ENCODE measurements around the gene ZNF500. TPM values are rescaled to one million over a fixed set of nuclear protein-coding genes. Genes with fewer than 3 reads are reported as not detected.

ZNF500 gene
- total RNA-seq, result 4.4 and 5.8 TPM in 2 replicates

DNA sequence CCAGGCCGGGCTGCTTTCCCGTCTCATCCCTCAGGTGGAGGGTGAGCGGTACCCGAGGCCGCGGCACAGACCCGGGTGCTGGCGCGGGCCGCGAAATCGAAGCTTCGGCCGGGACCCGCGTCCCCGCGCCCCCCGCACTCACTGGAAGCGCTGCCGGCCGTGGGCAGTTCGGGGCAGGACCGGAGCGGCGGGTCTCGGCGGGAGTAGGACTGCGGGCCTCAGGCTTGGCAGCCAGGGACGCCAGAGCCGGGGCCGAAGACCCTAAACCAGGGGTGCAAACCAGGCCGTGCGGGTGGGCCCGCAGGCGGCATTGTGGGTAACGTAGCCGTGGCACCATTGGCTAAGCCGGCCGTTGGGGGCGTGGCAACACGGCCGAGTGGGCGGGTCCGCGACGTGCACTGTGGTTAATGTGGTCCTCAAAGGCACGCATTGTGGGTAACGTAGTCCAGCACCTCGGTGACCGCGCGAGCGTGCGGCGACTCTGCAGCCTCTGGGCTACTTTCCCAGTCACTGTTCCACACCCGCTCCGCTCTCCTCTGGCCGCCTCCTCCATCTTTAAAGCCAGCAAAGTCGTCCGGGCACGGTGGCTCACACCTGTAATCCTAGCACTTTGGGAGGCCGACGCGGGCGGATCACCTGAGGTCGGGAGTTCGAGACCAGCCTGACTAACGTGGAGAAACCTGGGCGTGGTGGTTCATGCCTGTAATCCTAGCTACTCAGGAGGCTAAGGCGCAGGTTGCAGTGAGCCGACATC, at the start of gene ZNF500:
Gene ZNF500 (minus strand): TSS at position 288 of the 754 bp plus-strand sequence. CDS start 1,184 bp downstream, outside the sequence.
- peak; percentile 92 to 97 for DNase-seq (ENCODE audit: low read depth in 2 of 2)

DNA sequence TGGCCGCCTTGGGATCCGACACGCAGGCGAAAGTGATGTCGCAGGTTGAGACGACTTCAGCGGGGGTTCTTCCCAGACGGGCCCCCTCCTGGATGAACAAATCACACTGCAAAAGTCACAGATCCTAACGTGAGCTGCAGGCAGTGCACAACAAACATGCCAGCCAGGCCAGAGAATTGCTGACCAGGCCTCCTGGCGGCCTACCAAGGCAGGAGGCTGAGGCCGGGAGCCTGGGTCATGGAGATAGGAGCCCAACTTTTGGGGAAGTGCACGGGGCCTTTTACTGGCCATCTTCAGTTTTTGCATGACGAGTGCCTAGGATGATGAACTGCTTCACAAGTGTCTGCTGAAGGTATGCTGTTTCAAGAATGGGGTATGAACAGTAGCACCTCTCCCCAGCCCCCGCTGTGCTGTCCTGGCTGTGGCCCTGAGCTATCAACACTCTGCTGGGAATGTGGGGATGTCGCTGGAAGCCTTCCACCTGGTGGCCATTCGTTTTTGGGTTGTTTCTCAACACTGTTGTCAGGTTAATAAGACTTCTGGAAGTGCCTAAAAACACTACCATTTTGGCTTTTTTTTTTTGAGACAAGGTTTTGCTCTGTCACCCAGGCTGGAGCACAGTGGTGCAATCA, 47.7 kb upstream of the ZNF500 start:
- no peak for DNase-seq (ENCODE audit: low read depth in 2 of 2)

DNA sequence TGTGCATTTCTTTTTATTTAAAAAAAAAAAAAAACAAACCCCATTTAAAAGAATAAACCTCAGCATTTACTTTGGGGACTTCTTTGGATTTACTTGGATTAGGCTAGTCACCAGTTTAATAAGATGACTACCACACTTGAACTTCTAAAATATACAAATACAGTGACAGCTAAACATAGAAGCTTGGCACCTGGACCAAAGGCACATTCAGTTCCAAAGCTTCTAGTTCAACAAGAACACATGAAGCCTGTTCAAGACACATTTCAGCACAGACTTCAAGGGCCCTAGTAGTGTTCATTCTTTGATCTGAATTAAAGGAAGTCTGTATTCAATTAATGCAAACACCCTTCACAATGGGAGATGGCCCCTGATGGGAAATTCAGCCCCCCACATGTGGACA, 47.1 kb upstream of the ZNF500 start:
- no peak for DNase-seq (ENCODE audit: low read depth in 2 of 2)

DNA sequence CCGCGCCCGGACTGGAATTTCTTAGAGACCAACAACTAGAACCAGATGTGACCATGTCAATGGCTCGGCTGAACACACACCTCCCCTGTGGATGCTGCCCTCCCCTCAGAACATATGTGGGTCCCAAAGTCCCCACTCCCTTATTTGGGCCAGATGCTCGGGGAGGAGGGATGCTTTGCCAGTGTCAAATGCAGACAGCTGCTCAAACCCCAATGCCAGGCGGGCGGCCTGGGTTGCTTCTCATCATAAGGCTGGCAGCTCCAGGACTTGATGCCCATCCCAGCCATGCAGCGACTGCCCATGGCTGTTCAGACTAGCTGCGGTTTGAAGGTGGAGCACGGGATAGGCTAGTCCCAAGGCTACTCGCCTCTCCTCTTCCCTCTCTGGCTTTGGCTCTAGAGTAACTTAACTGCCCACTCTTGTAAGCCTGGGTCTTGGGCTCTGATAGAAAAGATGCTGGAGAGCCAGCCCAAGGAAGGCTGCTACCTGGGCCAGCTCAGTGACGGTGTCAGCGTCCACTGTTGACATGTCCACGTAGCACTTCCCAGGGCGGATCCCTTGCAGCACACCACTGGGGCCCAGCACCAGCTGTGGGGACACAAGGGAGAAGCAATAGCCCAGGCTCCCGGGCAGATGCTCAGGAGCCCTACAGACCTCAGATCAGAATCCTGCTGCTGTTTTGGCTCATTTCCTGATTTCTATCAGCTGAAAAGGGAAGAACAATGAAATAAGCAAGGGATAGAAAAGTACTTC, 46.5 kb upstream of the ZNF500 start:
- DNase-seq (ENCODE audit: low read depth in 2 of 2), result no peak

DNA sequence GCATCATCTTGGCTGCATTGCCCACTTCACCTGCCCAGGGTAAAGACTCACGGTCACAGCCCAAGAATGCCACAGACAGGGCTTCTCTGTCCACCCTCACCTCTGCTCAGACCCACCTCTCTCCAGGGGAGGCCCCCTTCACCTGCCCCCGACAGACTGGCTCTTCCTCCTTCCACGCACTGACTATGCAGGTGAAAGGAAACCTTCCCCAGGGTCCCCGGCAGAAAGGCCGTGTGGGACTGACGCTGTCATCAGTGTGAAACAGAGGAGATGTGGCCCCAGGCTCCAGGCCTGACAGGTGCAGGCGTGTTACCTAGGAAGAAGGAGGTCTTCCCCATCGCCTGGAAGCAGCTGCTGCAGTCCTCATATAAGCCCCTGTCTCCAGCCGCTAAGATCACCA, 44.8 kb upstream of the ZNF500 start:
- no peak for DNase-seq (ENCODE audit: low read depth in 2 of 2)

GRCh38 chr16:4811242-4811641, 44.3 kb upstream of the ZNF500 start:
- DNase-seq (ENCODE audit: low read depth in 2 of 2), result no peak

- DNase-seq (ENCODE audit: low read depth in 2 of 2), result no peak
Observed at GRCh38 chr16:4806280-4806679, 39.3 kb upstream of the ZNF500 start.

- DNase-seq (ENCODE audit: low read depth in 2 of 2), result no peak
Observed at GRCh38 chr16:4805231-4805630, 38.3 kb upstream of the ZNF500 start.

DNA sequence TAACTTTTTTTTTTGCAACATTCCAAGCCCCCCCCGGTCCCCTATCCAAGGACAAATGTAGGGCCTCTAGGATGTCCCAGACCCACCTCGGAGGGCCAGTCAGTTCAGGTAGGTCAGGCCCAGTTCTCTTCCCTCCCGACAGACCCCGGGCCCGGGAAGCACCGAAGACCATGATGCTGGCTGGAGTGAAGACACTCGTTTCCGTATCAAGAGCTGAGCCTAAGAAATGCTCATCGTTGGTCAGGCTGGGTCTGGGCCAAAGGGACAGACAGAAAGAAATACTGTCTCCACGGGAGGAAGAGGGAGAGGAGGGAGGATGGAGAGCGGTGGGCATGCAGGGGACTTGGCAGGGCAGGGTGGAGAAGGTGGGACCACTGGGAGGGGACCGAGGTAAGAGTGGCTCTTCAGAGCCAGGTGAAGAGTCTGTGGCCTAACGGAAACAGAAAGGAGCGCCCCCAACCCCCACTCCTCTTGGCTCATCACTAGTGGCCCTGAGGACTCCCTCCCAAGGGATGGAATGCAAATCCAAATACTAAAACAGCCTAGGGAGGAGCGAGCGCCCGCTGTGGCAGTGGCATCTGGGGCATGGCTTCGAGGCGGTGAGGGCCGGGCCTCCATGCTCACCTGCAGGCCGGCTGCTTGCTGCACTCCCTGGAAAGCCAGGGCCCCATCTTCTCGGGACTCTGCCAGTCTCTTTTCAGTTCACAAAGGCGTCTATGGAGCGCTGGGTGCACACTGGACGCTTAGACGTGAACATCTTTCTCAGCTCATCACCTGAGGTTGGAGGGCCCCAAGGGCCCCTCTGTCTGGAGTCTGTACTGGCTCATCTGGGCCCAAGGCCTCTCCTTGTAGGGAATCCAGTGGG, 37.2 kb upstream of the ZNF500 start:
- DNase-seq (ENCODE audit: low read depth in 2 of 2), result no peak

DNA sequence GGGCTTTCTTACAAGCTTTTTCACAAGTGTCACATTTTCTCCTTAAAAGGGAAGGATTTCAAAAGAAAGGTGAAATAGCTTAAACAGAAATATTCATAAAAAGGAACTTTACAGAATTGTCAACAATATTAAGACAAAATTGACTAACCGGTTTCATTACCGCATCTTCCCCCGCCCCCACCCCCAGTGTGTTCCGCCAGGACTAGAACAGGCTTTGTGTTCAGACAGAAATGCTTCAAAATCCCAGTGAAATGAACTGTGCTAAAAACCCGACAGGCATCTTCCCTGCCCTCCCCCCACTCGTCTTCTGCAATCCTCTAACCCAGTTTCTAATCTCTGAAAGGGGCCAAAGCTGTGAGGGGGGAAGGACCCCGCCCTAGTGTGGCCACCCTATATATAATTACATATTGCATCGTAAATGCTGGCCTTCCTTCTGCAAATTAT, 36.5 kb upstream of the ZNF500 start:
- no peak for DNase-seq (ENCODE audit: low read depth in 2 of 2)

- DNase-seq (ENCODE audit: low read depth in 2 of 2), result peak; percentile 64 to 89
Observed at GRCh38 chr16:4802659-4803287, 35.8 kb upstream of the ZNF500 start.

DNA sequence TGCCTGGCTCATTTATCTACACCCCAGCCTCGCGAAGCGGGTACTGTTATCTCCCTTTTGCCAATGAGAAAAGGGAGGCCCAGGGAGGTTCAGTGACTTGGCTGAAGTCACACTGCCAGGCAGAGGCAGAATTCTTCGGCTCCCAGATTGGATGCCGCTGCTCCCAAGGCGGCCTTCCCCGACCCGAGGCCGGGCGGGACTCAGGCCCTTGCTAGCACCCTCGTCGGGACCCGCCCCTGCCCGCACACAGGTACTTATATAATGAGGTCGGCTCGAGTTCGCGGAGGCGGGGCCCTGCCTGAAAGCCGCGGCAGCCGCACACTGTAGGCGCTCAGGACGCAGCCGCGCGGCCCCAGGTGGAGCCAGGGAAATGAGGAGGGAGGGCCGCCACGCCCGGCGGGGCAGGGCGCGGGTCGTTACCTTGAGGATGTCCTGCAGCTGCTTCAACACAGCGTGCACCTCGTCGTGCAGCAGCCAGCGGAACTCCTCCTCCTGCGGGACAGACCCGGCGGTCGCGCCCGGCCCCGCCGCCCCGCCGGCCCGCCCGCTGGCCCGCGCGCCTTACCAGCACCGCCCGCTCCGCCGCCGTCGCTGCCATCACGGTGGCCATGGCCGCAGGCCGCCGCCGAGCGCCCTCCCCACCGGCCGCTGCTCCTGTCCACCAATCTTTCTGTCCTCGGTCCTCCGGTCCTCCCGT, 35.1 kb upstream of the ZNF500 start, which contains the start of gene ROGDI:
Gene ROGDI (minus strand): TSS at position 672 of the 697 bp plus-strand sequence. CDS start 62 bp downstream, at position 610.
- DNase-seq (ENCODE audit: low read depth in 2 of 2), result peak in 1 of 2 donors; percentile 57

DNA sequence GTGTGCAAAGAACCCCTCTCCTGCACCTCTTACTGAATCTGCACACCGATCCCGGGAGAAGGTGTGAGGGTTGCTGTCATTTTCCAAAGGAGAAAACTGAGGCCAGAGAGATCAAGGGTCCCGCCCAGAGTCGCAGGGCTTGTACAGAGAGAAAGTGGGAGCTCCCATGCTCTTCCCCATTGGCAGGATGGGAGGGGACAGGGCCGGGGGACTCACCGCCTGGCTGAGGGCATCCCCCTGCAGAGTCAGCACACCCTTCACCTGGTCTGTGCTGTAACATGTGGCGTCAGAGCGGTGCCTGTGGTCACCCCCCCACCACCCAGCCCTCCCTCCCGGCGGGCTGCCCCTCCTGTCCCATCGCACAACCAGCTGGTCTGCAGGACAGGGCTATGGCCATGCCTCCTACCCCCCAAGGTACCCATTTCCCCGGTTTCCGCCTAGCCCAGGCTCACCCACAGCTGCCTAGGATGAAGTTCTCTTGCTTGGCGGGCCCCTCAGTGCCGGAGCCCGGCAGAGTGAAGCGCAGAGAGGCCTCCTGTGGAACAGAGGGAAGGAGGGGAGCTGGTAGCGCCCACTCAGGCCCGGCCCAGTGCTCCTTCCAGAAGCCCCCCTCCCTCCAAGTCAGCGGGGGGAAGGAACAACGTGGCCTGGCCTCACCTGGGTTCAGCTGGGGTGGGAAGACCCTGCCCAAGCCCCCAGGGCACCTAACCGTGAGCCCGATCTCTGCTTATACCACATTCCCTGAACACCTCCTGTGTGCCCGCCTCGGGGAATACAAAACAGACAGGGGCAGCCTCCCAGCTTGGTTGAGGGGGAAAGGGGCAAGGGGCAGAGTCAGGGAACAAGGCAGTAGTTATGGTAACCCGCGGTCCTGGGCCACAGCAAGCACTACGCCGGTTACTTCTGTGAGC, 34.3 kb upstream of the ZNF500 start:
- no peak for DNase-seq (ENCODE audit: low read depth in 2 of 2)

GRCh38 chr16:4800290-4801041, 33.5 kb upstream of the ZNF500 start:
- peak; percentile 20 to 40 for DNase-seq (ENCODE audit: low read depth in 2 of 2)

- no peak for DNase-seq (ENCODE audit: low read depth in 2 of 2)
Observed at GRCh38 chr16:4799171-4799855, 32.4 kb upstream of the ZNF500 start.

- no peak for DNase-seq (ENCODE audit: low read depth in 2 of 2)
Observed at GRCh38 chr16:4798456-4798855, 31.5 kb upstream of the ZNF500 start.

DNA sequence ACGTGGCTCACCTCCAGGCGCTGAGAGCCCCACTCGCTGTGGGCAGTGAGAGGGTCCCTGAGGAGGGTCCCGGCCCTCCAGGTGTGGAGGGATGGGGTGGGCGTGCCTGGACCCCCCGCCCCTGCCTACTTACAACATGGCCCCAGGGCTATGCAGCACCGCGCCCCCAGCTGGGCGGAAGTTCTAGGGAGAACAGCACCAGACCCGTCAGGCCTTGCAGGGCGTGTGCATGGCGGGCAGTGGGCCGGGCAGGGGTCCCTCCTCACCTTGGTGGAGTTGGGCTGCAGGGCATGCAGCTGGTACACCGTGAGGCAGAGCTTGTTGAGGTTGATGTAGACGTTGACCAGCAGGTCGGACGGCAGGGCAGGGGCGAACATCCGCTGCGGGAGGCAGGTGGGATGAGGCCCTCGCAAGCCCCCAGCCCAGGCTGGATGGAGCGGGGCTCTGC, 30.9 kb upstream of the ZNF500 start:
- no peak for DNase-seq (ENCODE audit: low read depth in 2 of 2)

Data from dermis microvascular lymphatic vessel endothelial cell (primary cell).